GM12892 (cell line): Measurements from ENCODE around the gene MYD88.

Experiments used
- POLR2A ChIP-seq: IDR thresholded peaks from 2 replicates; pipeline ENCODE4 v1.6.1; 2011; ENCODE audit warnings: low read depth, low read length, control low read depth
- TAF1 ChIP-seq: IDR thresholded peaks from 2 replicates; pipeline ENCODE4 v1.6.1; 2011; ENCODE audit warnings: low read depth, mild to moderate bottlenecking, control low read depth, low read length, borderline replicate concordance

- TF ChIP-seq POLR2A (no peak), TAF1 (no peak)
These were observed 40.1 kb upstream of the MYD88 start for GRCh38 chr3:38098376-38098723.
